H9 (cell line): ENCODE data around the gene C18orf54. TPM values are rescaled to one million over a fixed set of nuclear protein-coding genes. Genes with fewer than 3 reads are reported as not detected.

Experiments used
- DNase-seq: peaks from one replicate; pipeline ENCODE4 v3.0.0-alpha.2; 2017
- H2AFZ ChIP-seq: one replicate; pipeline ENCODE4 v1.6.1; 2013; ENCODE audit warnings: mild to moderate bottlenecking, low read length, control low read depth, moderate library complexity
- H2AK5ac ChIP-seq: 2 replicates; pipeline ENCODE4 v1.6.1; 2013; ENCODE audit warnings: low read length, control low read depth, mixed read lengths; ENCODE audit not compliant: insufficient read length
- H2BK120ac ChIP-seq: one replicate; pipeline ENCODE4 v1.6.1; 2013; ENCODE audit warnings: low read depth, mild to moderate bottlenecking, low read length, control low read depth, inconsistent platforms; ENCODE audit not compliant: poor library complexity, severe bottlenecking
- H2BK12ac ChIP-seq: 2 replicates; pipeline ENCODE4 v1.6.1; 2013; ENCODE audit warnings: low read length, control low read depth, mixed read lengths, low read depth; ENCODE audit not compliant: insufficient read length
- H2BK15ac ChIP-seq: 2 replicates; pipeline ENCODE4 v1.6.1; 2013; ENCODE audit warnings: low read depth, low read length, control low read depth
- H2BK20ac ChIP-seq: one replicate; pipeline ENCODE4 v1.6.1; 2013; ENCODE audit warnings: low read depth, mild to moderate bottlenecking, low read length, control low read depth, inconsistent platforms; ENCODE audit not compliant: poor library complexity, severe bottlenecking
- H2BK5ac ChIP-seq: 2 replicates; pipeline ENCODE4 v1.6.1; 2013; ENCODE audit warnings: low read length, control low read depth, mixed read lengths; ENCODE audit not compliant: insufficient read length
- H3K14ac ChIP-seq: 2 replicates; pipeline ENCODE4 v1.6.1; 2013; ENCODE audit warnings: low read length, control low read depth; ENCODE audit not compliant: insufficient read depth
- H3K18ac ChIP-seq: 2 replicates; pipeline ENCODE4 v1.6.1; 2013; ENCODE audit warnings: low read depth, mild to moderate bottlenecking, mixed read lengths, low read length, control low read depth; ENCODE audit not compliant: insufficient read length
- H3K23ac ChIP-seq: 2 replicates; pipeline ENCODE4 v1.6.1; 2013; ENCODE audit warnings: low read length, control low read depth, mixed read lengths, low read depth; ENCODE audit not compliant: insufficient read length
- H3K23me2 ChIP-seq: 2 replicates; pipeline ENCODE4 v1.6.1; 2013; ENCODE audit warnings: low read depth, mild to moderate bottlenecking, mixed read lengths, low read length, control low read depth; ENCODE audit not compliant: insufficient read length, poor library complexity, severe bottlenecking
- H3K27ac ChIP-seq: 2 replicates; pipeline ENCODE4 v1.5.1; 2013; ENCODE audit warnings: low read length, control low read depth, mixed read lengths, low read depth; ENCODE audit not compliant: insufficient read length
- H3K27me3 ChIP-seq: 2 replicates; pipeline ENCODE4 v1.6.1; 2013; ENCODE audit warnings: low read length, control low read depth, inconsistent platforms; ENCODE audit not compliant: insufficient read depth
- H3K4ac ChIP-seq: 2 replicates; pipeline ENCODE4 v1.6.1; 2013; ENCODE audit warnings: low read depth, mild to moderate bottlenecking, control low read depth, inconsistent platforms, low read length, moderate library complexity
- H3K4me1 ChIP-seq: 2 replicates; pipeline ENCODE4 v1.6.1; 2013; ENCODE audit warnings: low read length, control low read depth, inconsistent platforms; ENCODE audit not compliant: insufficient read depth
- H3K4me2 ChIP-seq: 2 replicates; pipeline ENCODE4 v1.6.1; 2013; ENCODE audit warnings: low read length, control low read depth, mixed read lengths; ENCODE audit not compliant: insufficient read length, insufficient read depth
- H3K56ac ChIP-seq: 2 replicates; pipeline ENCODE4 v1.6.1; 2013; ENCODE audit warnings: low read depth, mild to moderate bottlenecking, mixed read lengths, low read length, control low read depth; ENCODE audit not compliant: insufficient read length
- H3K79me1 ChIP-seq: 2 replicates; pipeline ENCODE4 v1.6.1; 2013; ENCODE audit warnings: low read depth, mild to moderate bottlenecking, moderate library complexity, low read length, control low read depth, inconsistent platforms; ENCODE audit not compliant: insufficient read depth, poor library complexity, severe bottlenecking
- H3K79me2 ChIP-seq: 2 replicates; pipeline ENCODE4 v1.6.1; 2013; ENCODE audit warnings: low read length, control low read depth, inconsistent platforms; ENCODE audit not compliant: insufficient read depth
- H3K9ac ChIP-seq: 2 replicates; pipeline ENCODE4 v1.6.1; 2013; ENCODE audit warnings: low read length, control low read depth, mixed read lengths; ENCODE audit not compliant: insufficient read length; ENCODE audit errors: extremely low read depth
- H3K9me3 ChIP-seq: one replicate; pipeline ENCODE4 v1.6.1; 2013; ENCODE audit warnings: low read depth, low read length, inconsistent platforms; ENCODE audit not compliant: control insufficient read depth
- H3T11ph ChIP-seq: one replicate; pipeline ENCODE4 v1.6.1; 2013; ENCODE audit warnings: mild to moderate bottlenecking, low read length, control low read depth, inconsistent platforms
- H4K20me1 ChIP-seq: one replicate; pipeline ENCODE4 v1.6.1; 2013; ENCODE audit not compliant: control insufficient read depth, insufficient read length, insufficient read depth
- H4K5ac ChIP-seq: 2 replicates; pipeline ENCODE4 v1.6.1; 2013; ENCODE audit warnings: low read depth, mild to moderate bottlenecking, mixed read lengths, low read length, control low read depth; ENCODE audit not compliant: insufficient read length
- H4K8ac ChIP-seq: replicated peaks from 2 replicates; pipeline ENCODE4 v1.6.1; 2013; ENCODE audit warnings: low read length, control low read depth, mixed read lengths, low read depth; ENCODE audit not compliant: insufficient read length
- H4K91ac ChIP-seq: 2 replicates; pipeline ENCODE4 v1.6.1; 2013; ENCODE audit warnings: low read depth, mild to moderate bottlenecking, moderate library complexity, mixed read lengths, low read length, control low read depth; ENCODE audit not compliant: insufficient read length
- H3K27ac Mint-ChIP-seq, 3 experiments: 2 replicates in 2 of 3; 3 replicates in 1 of 3; pipeline ENCODE4 v1.8.0; 2020 to 2021; ENCODE audit warnings: mixed read lengths in 3 of 3, mild to moderate bottlenecking in 1 of 3, moderate library complexity in 1 of 3
- H3K27me3 Mint-ChIP-seq: 2 replicates; pipeline ENCODE4 v1.8.0; 2021; ENCODE audit warnings: low read depth, mild to moderate bottlenecking, moderate library complexity, mixed read lengths
- H3K36me3 Mint-ChIP-seq, 3 experiments: 2 replicates in 2 of 3; 3 replicates in 1 of 3; pipeline ENCODE4 v1.8.0; 2020 to 2021; ENCODE audit warnings: low read depth in 3 of 3, mixed read lengths in 3 of 3; ENCODE audit not compliant: insufficient read depth in 1 of 3
- H3K4me1 Mint-ChIP-seq, 2 experiments: 2 replicates each; pipeline ENCODE4 v1.8.0; 2020; ENCODE audit warnings: mixed read lengths in 2 of 2
- H3K4me3 Mint-ChIP-seq, 2 experiments: 2 replicates in 1 of 2; 3 replicates in 1 of 2; pipeline ENCODE4 v1.8.0; 2020 to 2021; ENCODE audit warnings: mild to moderate bottlenecking in 2 of 2, mixed read lengths in 2 of 2, moderate library complexity in 1 of 2
- H3K9me3 Mint-ChIP-seq, 2 experiments: 2 replicates in 1 of 2; 3 replicates in 1 of 2; pipeline ENCODE4 v1.8.0; 2020; ENCODE audit warnings: mild to moderate bottlenecking in 2 of 2, mixed read lengths in 2 of 2, moderate library complexity in 1 of 2
- WGBS: extraction: QIAGEN DNeasy Blood & Tissue Kit; methylation state at CpG from one replicate; pipeline ENCODE4 v1.1.7; 2013; ENCODE audit warnings: missing lambda C conversion rate, low lambda C conversion rate, mixed read lengths; ENCODE audit not compliant: insufficient read length; ENCODE audit errors: extremely low coverage; 5-methylcytosine and 5-hydroxymethylcytosine counted together
- total RNA-seq: library from RNA; stranded (reverse); gene quantifications from 2 replicates; pipeline ENCODE4 v1.2.1, GENCODE V29; 2021
- TF ChIP-seq, protein P1 (sequence below): fragments of 200-600 bp; sonication (generic); conservative IDR thresholded peaks from 3 replicates; pipeline ENCODE4 v1.8.0; 2021; ENCODE audit warnings: antibody characterized with exemption, mild to moderate bottlenecking

Gene C18orf54
- total RNA-seq, 1 experiment from 2014 or later = 21.6 TPM

DNA sequence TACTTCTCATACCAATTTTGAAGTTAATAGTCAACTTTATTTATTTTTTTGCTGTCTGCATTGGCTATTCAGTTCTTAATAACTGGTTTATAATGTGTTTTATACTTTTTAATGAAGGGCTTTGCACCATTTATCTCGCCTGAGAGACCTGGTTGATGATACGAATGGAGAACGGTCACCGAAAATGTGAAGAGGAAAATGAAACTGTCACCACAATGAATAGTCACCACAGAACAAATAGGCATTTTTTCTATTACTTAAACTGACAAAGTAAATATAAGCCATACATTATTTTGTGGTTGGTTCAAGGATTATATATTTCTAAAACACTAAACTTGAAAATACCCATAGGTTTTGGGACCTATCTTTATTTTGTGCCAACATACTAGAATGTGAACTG is 20.4 kb downstream of the C18orf54 start:
- Histone ChIP-seq H2BK12ac (no peak overlapping the region), H3K9me3 (no peaks in the 10 kb centered on the region), H2AK5ac (no peak overlapping the region), H3K9ac (no peak overlapping the region), H2AFZ (no peak overlapping the region), H4K91ac (no peak overlapping the region), H3K79me1 (no peaks in the 10 kb centered on the region), H4K8ac (no peak overlapping the region), H3K27ac (no peak overlapping the region), H2BK120ac (no peak overlapping the region), H2BK20ac (no peak overlapping the region), H3K23ac (no peak overlapping the region), H3K18ac (no peak overlapping the region), H3K27me3 (no peaks in the 10 kb centered on the region), H4K20me1 (no peaks in the 10 kb centered on the region), H3T11ph (no peak overlapping the region), H3K4ac (no peak overlapping the region), H3K14ac (no peak overlapping the region), H3K79me2 (no peaks in the 10 kb centered on the region), H3K23me2 (no peaks in the 10 kb centered on the region), H4K5ac (no peak overlapping the region), H3K4me1 (peaks cover 2% of the 10 kb centered on the region), H3K56ac (no peak overlapping the region), H2BK15ac (no peak overlapping the region), H2BK5ac (no peak overlapping the region), H3K4me2 (no peak overlapping the region)
- no peak overlapping the region for H3K27ac Mint-ChIP-seq
- H3K9me3 Mint-ChIP-seq = no peaks in the 10 kb centered on the region; a peak in 1 of 5 replicates
- WGBS = no CpG with 5 or more reads among the region's 4 CpGs
- no peak overlapping the region for H3K4me3 Mint-ChIP-seq
- no peak for DNase-seq
- TF ChIP-seq, protein P1, sequence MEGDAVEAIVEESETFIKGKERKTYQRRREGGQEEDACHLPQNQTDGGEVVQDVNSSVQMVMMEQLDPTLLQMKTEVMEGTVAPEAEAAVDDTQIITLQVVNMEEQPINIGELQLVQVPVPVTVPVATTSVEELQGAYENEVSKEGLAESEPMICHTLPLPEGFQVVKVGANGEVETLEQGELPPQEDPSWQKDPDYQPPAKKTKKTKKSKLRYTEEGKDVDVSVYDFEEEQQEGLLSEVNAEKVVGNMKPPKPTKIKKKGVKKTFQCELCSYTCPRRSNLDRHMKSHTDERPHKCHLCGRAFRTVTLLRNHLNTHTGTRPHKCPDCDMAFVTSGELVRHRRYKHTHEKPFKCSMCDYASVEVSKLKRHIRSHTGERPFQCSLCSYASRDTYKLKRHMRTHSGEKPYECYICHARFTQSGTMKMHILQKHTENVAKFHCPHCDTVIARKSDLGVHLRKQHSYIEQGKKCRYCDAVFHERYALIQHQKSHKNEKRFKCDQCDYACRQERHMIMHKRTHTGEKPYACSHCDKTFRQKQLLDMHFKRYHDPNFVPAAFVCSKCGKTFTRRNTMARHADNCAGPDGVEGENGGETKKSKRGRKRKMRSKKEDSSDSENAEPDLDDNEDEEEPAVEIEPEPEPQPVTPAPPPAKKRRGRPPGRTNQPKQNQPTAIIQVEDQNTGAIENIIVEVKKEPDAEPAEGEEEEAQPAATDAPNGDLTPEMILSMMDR = no peak
- H3K36me3 Mint-ChIP-seq = peaks cover 3 to 37% (median 34%) of the 10 kb centered on the region in 3 experiments; a peak in 6 of 7 replicates
- peaks cover 22% of the 10 kb centered on the region in 2 experiments for H3K4me1 Mint-ChIP-seq
- H3K27me3 Mint-ChIP-seq = no peaks in the 10 kb centered on the region
